ENCODE results near the gene DGKB.

DNA sequence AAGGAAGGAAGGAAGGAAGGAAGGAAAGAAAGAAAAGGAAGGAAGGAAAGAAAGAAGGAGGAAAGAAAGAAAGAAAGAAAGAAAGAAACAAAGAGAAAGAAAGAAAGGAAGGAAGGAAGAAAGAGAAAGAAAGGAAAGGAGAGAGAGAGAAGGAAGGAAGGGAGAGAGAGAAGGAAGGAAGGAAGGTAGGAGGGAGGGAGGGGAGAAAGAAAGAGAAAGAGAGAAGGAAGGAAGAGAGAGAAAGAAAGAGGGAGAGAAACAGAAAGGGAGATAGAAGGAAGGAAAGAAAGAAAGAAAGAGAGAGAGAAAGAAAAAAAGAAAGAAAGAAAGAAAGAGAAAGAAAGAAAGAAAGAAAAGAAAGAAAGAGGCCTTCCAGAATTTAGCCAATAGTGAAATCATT lies 204.9 kb downstream of the DGKB start:
- TF ChIP-seq, protein P1, sequence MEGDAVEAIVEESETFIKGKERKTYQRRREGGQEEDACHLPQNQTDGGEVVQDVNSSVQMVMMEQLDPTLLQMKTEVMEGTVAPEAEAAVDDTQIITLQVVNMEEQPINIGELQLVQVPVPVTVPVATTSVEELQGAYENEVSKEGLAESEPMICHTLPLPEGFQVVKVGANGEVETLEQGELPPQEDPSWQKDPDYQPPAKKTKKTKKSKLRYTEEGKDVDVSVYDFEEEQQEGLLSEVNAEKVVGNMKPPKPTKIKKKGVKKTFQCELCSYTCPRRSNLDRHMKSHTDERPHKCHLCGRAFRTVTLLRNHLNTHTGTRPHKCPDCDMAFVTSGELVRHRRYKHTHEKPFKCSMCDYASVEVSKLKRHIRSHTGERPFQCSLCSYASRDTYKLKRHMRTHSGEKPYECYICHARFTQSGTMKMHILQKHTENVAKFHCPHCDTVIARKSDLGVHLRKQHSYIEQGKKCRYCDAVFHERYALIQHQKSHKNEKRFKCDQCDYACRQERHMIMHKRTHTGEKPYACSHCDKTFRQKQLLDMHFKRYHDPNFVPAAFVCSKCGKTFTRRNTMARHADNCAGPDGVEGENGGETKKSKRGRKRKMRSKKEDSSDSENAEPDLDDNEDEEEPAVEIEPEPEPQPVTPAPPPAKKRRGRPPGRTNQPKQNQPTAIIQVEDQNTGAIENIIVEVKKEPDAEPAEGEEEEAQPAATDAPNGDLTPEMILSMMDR (optimal IDR thresholded peaks at IDR 0.05 in 1 of 3, IDR thresholded peaks at IDR 0.05 in 1 of 3, conservative IDR thresholded peaks at IDR 0.05 in 1 of 3; ENCODE audit: extremely low read depth in 1 of 3, insufficient read depth in 2 of 3, low read length in 3 of 3) = no peak
- TF ChIP-seq EZH2 (IDR thresholded peaks at IDR 0.05; ENCODE audit: low read length) = no peak

Data from keratinocyte (primary cell).